ENCODE data around the gene PAOX.
A peak's percentile ranks its signal among the peaks of the same experiment; 100 is the strongest.
"Not testable (repeated sequence)": the region's sequence is repeated elsewhere in the genome, so short reads cannot be mapped to it uniquely, and the experiment has no call there.

PAOX gene

DNA sequence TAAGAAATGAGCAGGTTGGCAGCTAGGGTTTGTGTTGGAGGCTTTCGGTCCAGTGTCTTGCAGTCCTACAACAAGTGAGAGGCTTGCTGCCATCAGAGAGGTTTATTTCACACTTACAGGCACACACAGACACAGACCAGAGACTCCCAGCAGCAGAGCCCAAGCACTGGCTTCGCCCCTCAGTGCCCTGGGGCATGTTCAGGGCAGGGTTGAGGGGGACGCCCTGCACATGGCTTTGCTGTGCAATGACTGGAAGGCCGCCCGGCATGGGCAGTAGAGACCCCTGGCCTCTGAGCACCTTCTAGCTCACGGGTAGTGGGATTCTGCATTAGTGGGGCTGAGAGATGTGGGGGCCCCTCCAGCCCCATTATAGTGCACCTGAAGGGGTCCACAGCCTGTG lies 41.5 kb downstream of the PAOX start:
- Mint-ChIP-seq H3K4me1 (ENCODE audit: low read depth in 2 of 2) (peaks cover 4 to 11% of the 10 kb centered on the region in 2 donors), H3K9me3 (no peaks in the 10 kb centered on the region), H3K4me3 (no peak overlapping the region), H3K27ac (no peak overlapping the region), H3K27me3 (peaks cover 0 to 9% of the 10 kb centered on the region in 2 donors), H3K36me3 (ENCODE audit: insufficient read depth) (peaks cover 5% of the 10 kb centered on the region)
- ATAC-seq (replicated peaks) (no peak), DNase-seq (no peak)

DNA sequence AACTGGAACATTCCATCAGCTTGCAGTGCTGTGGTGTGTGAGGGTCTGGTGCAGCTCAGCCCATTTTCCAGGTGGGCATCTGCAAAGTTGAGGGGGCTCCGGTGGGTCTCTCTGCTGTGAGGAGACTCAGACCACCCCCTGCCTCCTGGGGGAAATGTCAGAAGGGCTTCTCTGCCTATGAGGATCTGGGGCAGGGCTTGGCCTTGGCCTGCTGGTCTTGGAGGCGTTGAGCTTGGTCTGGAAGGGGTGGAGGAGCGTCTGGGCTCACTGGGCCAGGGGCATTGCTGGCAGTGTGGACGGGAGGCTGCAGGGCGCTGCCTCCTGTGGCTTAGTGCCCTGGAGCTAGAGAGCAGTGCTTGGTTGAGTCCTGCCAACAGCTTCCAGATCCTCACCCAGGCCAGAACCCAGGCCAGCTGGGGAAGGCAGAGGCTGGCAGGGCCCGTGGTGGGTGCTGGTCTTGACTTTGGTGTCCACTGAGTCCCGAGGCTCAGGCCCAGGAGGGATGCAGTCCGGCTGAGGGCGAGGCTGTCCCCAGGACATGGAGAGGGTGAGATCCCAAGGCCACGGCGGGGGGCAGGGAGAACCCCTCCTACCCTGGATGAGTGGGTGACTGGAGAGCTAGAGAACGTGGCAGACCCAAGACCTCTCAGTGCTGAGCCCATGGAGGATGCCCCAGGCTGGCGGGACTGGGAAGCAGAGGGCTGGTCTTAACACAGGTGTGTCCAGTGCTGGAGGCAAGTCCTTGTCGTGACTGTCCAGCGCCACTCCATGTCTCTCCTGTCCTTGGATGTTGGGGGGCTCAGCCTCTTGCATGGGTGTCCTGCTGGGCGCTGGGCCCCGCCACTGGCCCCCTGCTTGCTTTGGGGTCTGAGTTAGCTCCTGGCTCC lies 42.5 kb downstream of the PAOX start:
- H3K27ac Mint-ChIP-seq: no peak overlapping the region
- peaks cover 0 to 9% of the 10 kb centered on the region in 2 donors for H3K27me3 Mint-ChIP-seq
- peaks cover 4 to 8% of the 10 kb centered on the region in 2 donors for H3K4me1 Mint-ChIP-seq (ENCODE audit: low read depth in 2 of 2)
- ATAC-seq (replicated peaks) (no peak), DNase-seq (no peak)
- H3K9me3 Mint-ChIP-seq: no peaks in the 10 kb centered on the region
- H3K36me3 Mint-ChIP-seq (ENCODE audit: insufficient read depth): no peaks in the 10 kb centered on the region
- peak overlapping the region in 1 of 2 donors; percentile 48 for H3K4me3 Mint-ChIP-seq

DNA sequence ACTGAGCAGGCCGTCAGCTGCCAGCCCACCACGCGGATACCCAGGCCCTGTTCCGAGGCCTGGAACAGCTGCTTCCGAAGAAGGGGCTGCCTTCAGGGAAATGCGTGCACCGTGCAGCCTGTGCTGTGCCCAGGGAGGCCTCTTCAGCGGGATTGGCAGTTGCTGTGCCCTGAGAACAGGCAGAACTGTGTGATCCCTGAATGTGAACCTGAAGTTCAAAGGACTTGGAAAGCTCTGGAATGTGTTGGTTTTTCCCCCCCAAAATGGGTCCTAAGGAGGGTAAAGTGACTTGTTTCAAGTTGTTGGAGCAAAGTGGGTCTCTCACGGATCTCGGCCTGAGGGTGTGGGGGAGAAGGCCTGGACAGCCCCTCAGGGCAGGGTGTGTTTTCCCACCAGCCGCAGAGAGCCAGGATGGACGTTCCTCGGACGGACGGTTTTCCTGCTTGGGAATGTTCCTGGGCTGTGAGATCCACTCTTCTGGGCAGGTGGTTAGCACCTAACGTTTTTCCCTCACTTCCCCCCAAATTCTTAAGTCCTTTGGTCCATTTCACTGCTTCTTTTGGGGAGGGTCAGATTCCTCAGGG lies 43.3 kb downstream of the PAOX start:
- Mint-ChIP-seq H3K27ac (no peak overlapping the region), H3K4me1 (ENCODE audit: low read depth in 2 of 2) (peaks cover 4 to 8% of the 10 kb centered on the region in 2 donors), H3K4me3 (peak overlapping the region; percentile 48 to 53), H3K27me3 (peaks cover 0 to 9% of the 10 kb centered on the region in 2 donors), H3K9me3 (no peaks in the 10 kb centered on the region), H3K36me3 (ENCODE audit: insufficient read depth) (no peaks in the 10 kb centered on the region)
- ATAC-seq (replicated peaks): no peak
- DNase-seq: no peak

DNA sequence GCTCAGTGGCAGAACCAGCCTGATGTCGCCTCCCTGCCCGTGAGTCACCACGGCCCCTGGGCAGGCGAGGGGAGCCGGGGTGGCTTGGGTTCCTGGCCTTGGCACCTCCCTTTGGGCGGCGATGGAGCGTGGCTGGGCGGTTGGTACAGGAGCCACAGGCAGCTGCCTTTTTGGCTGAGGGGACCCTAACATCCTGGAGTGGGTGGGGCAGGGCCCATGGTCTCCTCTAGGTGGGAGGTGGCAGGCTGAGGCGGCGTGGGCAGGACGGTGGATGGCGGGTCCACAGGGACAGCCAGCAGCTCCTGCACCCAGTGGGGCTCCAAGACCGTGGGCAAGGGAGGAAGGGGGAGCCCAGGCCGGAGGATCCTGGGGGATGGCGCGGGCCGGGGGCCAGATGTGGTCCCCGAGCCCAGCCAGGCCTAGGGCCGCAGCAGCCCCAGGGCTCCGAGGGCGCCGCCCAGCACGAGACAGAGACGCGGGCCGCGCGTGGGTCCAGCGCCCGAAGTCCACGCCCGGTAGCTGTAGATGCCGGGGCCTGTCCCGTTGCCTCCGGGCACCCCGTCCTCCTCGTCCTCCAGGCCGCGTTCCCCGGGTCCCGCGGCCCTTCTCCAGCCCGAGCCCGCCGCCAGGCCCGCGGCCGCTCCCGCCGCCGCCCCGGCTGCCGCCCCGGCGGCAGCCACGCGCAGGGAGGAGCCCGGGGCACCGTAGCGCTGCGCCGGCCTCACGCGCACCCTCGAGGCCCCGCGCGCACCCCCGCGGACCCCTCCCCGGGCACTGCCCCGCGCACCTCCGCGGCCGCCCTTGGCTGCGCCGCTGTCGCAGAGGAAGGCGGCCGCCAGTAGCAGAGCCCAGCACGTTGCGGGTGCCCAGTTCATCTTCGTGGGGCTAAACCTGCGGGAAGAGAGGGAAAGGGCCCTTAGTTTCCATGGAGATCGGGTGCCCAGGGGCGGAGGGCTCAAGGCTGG lies 44.0 kb downstream of the PAOX start:
- Mint-ChIP-seq H3K27me3 (peaks cover 0 to 9% of the 10 kb centered on the region in 2 donors), H3K9me3 (no peaks in the 10 kb centered on the region), H3K27ac (no peak overlapping the region), H3K4me1 (ENCODE audit: low read depth in 2 of 2) (peaks cover 4 to 8% of the 10 kb centered on the region in 2 donors), H3K4me3 (peak overlapping the region; percentile 66 to 75), H3K36me3 (ENCODE audit: insufficient read depth) (no peaks in the 10 kb centered on the region)
- DNase-seq: no peak
- peak; percentile 50 for ATAC-seq (replicated peaks)

DNA sequence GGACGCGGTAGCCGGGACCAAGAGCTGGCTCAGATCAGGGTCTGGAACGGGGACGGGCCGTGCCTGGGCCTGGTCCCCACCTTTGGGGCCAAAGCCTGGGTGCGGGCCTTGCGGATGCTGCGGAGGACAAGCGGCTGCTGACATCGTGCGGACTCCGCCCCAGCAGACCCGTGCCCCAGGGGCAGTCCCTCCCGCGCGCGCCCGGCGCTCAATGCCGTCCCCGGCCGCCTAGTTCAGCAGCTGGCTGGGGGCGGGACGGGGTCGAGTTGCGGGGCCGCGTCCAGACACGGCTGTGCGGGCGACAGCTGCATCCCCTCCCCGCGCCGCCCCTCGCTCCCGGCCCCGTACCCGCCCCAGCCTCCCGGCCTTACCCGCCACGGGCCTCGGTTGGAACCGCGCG lies 45.0 kb downstream of the PAOX start:
- H3K36me3 Mint-ChIP-seq (ENCODE audit: insufficient read depth); ATAC-seq (replicated peaks); H3K27ac Mint-ChIP-seq; DNase-seq; H3K27me3 Mint-ChIP-seq; H3K9me3 Mint-ChIP-seq; H3K4me3 Mint-ChIP-seq; H3K4me1 Mint-ChIP-seq (ENCODE audit: low read depth in 2 of 2): not testable (repeated sequence)

DNA sequence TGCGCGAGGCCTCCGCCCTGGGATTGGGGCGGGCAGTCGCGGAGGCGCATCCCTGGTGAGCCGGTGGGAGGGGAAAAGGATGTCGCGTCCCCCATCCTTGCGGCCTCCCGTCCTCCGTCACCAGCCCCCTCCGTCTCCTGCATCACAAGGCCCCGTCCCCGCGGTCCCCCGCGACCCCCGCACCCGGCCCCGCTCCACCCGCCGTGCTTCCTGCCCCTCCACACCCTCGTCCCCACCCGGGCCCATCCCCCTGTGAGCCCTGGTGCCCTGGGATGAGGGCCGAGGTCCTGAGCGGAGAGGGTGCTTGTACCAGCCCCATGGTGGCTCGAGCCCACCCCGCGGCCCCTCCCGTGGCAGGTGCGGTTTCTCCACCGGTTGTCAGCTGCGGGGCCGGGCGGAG lies 45.5 kb downstream of the PAOX start, which contains the start of gene SPRN:
SPRN (minus strand) TSS at position 25 of the 400 bp plus-strand sequence. CDS start 944 bp downstream, outside the sequence.
- H3K27ac Mint-ChIP-seq; ATAC-seq (replicated peaks); H3K27me3 Mint-ChIP-seq: not testable (repeated sequence)

DNA sequence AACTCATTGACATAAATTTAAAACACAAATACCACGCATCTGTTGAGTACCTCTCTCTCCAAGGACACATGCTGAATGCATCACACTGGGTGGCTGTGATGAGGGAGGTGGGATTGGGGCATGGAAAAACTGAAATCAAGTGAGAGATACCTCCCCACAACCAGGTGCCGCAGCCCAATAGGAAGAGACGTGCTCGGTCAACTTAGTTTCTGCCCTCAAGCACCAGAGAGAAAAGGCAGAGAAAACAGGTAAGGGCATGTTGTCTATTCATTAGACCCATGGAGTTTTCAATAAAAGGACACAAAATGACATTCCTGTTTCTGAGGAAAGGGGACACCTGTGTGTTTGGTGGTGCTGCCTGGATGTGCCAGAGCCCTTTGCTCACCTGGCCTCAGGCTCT lies 50.5 kb downstream of the PAOX start:
- not testable (repeated sequence) for H3K27me3 Mint-ChIP-seq; H3K4me1 Mint-ChIP-seq (ENCODE audit: low read depth in 2 of 2); H3K27ac Mint-ChIP-seq; H3K9me3 Mint-ChIP-seq; DNase-seq; H3K36me3 Mint-ChIP-seq (ENCODE audit: insufficient read depth); ATAC-seq (replicated peaks); H3K4me3 Mint-ChIP-seq

More for the DNA sequence above, 45.5 kb downstream of the PAOX start, which contains the start of gene SPRN:
- DNase-seq; H3K9me3 Mint-ChIP-seq; H3K4me1 Mint-ChIP-seq (ENCODE audit: low read depth in 2 of 2); H3K36me3 Mint-ChIP-seq (ENCODE audit: insufficient read depth): not testable (repeated sequence)
- peak within 1 kb of the TSS; percentile 66 to 75 for H3K4me3 Mint-ChIP-seq

DNA sequence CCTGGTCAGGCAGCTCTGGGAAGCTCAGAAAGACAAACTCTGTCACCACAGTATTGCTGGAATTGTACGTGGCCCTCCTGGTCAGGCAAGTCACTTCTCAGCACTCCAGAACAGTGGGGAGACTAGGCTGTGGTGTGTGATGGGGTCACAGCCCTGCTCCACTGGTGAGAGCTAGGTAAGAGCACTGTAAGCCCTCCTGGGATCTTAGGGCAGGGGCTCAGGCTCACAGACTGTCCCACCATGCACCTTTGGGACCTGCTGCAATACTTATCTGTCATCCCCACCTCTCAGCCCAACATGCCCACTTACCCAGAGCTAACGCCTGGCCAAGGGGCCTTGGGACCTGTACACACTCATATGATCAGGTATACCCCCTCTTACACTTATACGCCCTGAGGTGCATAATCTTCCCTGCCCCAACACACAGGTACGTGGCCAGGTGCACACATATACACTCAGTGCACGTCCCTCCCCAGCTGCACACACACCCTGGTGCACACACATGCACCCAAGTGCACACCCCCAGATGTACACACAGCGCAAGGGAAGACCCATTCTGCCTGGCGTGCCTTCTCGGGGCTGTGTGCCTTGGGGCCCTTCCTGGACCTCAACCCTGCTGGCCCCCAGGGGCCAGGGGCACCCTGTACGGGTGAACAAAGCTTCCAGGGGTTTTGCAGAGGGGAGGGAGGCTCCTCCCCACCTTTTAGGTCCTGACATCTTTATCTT lies 53.0 kb downstream of the PAOX start:
- H3K27me3 Mint-ChIP-seq; H3K36me3 Mint-ChIP-seq (ENCODE audit: insufficient read depth); DNase-seq; H3K9me3 Mint-ChIP-seq; ATAC-seq (replicated peaks); H3K4me1 Mint-ChIP-seq (ENCODE audit: low read depth in 2 of 2); H3K27ac Mint-ChIP-seq; H3K4me3 Mint-ChIP-seq: not testable (repeated sequence)

DNA sequence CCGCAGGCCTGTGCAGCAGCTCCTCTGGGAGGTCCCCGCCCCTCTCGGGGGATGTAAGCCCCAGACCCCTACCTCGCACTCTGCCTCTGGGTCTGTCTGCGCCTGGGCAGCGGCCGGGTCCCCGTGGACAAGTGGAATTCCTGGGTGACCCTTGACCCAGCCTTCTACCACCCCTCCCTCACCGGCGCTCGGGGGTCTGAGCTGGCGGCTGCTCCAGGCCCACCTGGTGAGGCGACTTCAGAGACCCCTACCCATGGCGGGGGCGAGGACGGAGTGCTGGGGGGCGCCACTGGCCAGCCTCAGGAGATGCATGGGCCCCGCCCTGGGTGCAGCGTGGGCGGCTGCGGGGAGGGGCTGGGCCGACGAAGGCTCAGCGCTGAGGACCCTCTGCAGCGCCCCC lies 53.7 kb downstream of the PAOX start:
- not testable (repeated sequence) for H3K36me3 Mint-ChIP-seq (ENCODE audit: insufficient read depth); H3K4me3 Mint-ChIP-seq; H3K4me1 Mint-ChIP-seq (ENCODE audit: low read depth in 2 of 2); ATAC-seq (replicated peaks); DNase-seq; H3K9me3 Mint-ChIP-seq; H3K27ac Mint-ChIP-seq
- peaks cover 10 to 11% of the 10 kb centered on the region in 2 donors for H3K27me3 Mint-ChIP-seq

DNA sequence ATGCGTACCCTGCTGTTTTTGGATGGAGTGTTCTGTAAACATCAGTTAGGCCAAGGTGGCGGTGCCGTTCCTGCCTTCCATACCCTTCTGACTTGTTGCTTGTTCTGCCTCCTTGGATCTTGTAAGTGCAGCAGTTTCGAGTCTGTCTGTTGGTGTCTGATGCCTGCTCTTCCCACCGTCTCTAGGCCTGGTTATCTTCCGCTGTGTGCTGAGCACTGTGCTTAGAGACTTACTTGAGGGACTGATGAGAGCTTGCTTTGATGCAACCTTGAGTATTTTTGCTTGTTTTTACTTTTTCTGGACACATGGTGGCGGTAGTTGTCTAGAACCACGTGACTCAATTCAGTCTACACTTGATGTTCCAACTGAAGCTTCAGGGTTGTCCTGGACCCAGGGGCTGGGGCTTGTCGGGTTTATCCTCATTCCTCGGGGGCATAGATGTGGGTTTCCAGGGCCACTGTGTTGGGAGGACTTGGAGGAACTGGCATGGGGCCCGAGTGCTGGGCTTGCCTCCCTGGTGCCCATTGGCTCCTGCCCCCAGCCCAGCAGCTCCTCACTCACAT lies 59.7 kb downstream of the PAOX start:
- H3K27ac Mint-ChIP-seq: peak overlapping the region in 1 of 2 donors; percentile 4
- H3K4me1 Mint-ChIP-seq (ENCODE audit: low read depth in 2 of 2): peaks cover 14 to 36% of the 10 kb centered on the region in 2 donors
- peak overlapping the region in 1 of 2 donors; percentile 16 for H3K4me3 Mint-ChIP-seq
- ATAC-seq (replicated peaks) (peak; percentile 29), DNase-seq (peak; percentile 19 to 33 (median 22))
- no peaks in the 10 kb centered on the region for H3K9me3 Mint-ChIP-seq
- no peaks in the 10 kb centered on the region for H3K36me3 Mint-ChIP-seq (ENCODE audit: insufficient read depth)
- H3K27me3 Mint-ChIP-seq: peaks cover 10 to 11% of the 10 kb centered on the region in 2 donors

DNA sequence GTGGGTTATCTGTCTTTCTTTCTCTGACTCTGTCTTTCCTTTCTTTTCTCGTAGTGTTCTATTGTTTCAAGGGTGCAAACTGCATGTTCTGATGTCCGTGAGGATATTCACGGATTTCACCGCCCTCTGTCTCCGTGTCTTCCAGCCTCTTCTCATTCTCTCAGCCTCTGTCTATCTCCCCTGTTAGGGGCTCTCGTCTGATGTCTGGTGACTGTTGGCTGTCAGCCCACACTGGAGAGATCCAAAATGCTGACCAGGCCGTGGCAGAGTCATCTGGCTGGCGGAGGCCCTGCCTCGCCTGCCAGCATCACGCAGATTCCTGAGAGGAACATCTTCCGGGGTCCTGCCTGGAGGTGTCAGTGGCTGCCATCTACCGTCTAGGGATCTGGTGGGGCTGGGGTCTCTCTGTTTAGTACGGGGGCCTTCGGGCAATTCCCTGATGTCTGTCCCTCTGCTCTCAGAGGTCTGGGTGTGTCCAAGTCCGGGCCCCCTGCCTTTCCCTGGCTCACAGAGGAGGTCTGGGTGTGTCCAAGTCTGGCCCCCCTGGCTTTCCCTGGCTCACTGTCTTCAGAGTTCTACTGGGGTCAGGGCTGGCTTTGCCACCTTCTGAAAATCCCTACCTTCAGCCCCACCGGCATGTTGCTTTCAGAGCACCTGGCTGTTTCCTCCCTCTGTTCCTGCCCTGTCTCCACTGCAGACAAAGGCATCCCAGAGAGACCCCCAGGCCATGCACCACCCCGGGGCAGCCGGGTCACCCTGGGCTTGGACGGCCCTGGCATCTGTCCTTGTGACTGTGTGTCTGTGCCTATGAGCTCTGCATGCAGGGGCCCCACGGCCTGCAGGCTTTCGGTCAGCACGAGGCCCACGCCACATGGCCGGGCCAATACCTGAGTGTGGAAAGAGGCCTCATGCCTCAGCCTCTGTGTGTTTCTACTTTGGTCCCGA lies 60.7 kb downstream of the PAOX start:
- Mint-ChIP-seq H3K27ac (no peak overlapping the region), H3K9me3 (no peaks in the 10 kb centered on the region), H3K27me3 (peaks cover 10 to 11% of the 10 kb centered on the region in 2 donors), H3K4me1 (ENCODE audit: low read depth in 2 of 2) (peaks cover 14 to 39% of the 10 kb centered on the region in 2 donors), H3K36me3 (ENCODE audit: insufficient read depth) (no peaks in the 10 kb centered on the region), H3K4me3 (no peak overlapping the region)
- DNase-seq (no peak), ATAC-seq (replicated peaks) (no peak)

Data from effector memory CD8-positive, alpha-beta T cell (primary cell).